ENCODE data around the gene RNF130.

Gene RNF130

GRCh38 chr5:180071531-180072255 lies at the start of gene RNF130:
RNF130 (minus strand) TSS chr5:180071759; CDS start chr5:180071702, 57 bp downstream.
- H3K9me3 ChIP-seq (ENCODE audit: insufficient read depth, low read depth, low read length), result peaks cover 9% of the 10 kb centered on the region
- peaks cover 31% of the 10 kb centered on the region for H3K4me1 ChIP-seq (ENCODE audit: insufficient read depth, low read length)
- peaks cover 45% of the 10 kb centered on the region for H3K27me3 ChIP-seq (ENCODE audit: insufficient read depth, low read length)
- no peaks in the 10 kb centered on the region for H3K36me3 ChIP-seq (ENCODE audit: insufficient read depth, low read depth, low read length)
- peak within 1 kb of the TSS; percentile 83 for H3K9ac ChIP-seq (ENCODE audit: low read depth, low read length)
- no peak within 1 kb of the TSS for H3K27ac ChIP-seq (ENCODE audit: low read length)
- H3K4me3 ChIP-seq (ENCODE audit: low read length), result peak within 1 kb of the TSS; percentile 86

- no peak overlapping the region for H3K9ac ChIP-seq (ENCODE audit: low read depth, low read length)
- no peaks in the 10 kb centered on the region for H3K4me1 ChIP-seq (ENCODE audit: insufficient read depth, low read length)
- H3K27ac ChIP-seq (ENCODE audit: low read length), result no peak overlapping the region
- H3K4me3 ChIP-seq (ENCODE audit: low read length), result no peak overlapping the region
- no peaks in the 10 kb centered on the region for H3K9me3 ChIP-seq (ENCODE audit: insufficient read depth, low read depth, low read length)
- H3K36me3 ChIP-seq (ENCODE audit: insufficient read depth, low read depth, low read length), result no peaks in the 10 kb centered on the region
- H3K27me3 ChIP-seq (ENCODE audit: insufficient read depth, low read length), result no peaks in the 10 kb centered on the region
Observed at GRCh38 chr5:180120237-180121101, 48.9 kb upstream of the RNF130 start.

- H3K36me3 ChIP-seq (ENCODE audit: insufficient read depth, low read depth, low read length), result no peaks in the 10 kb centered on the region
- H3K4me3 ChIP-seq (ENCODE audit: low read length), result no peak overlapping the region
- H3K27me3 ChIP-seq (ENCODE audit: insufficient read depth, low read length), result no peaks in the 10 kb centered on the region
- no peak overlapping the region for H3K9ac ChIP-seq (ENCODE audit: low read depth, low read length)
- H3K4me1 ChIP-seq (ENCODE audit: insufficient read depth, low read length), result no peaks in the 10 kb centered on the region
- H3K27ac ChIP-seq (ENCODE audit: low read length), result no peak overlapping the region
- H3K9me3 ChIP-seq (ENCODE audit: insufficient read depth, low read depth, low read length), result no peaks in the 10 kb centered on the region
Observed at GRCh38 chr5:180119903-180120236, 48.3 kb upstream of the RNF130 start.

GRCh38 chr5:180119031-180119902 lies 47.7 kb upstream of the RNF130 start:
- Histone ChIP-seq H3K9ac (ENCODE audit: low read depth, low read length) (no peak overlapping the region), H3K36me3 (ENCODE audit: insufficient read depth, low read depth, low read length) (no peaks in the 10 kb centered on the region), H3K4me3 (ENCODE audit: low read length) (no peak overlapping the region), H3K4me1 (ENCODE audit: insufficient read depth, low read length) (no peaks in the 10 kb centered on the region), H3K27me3 (ENCODE audit: insufficient read depth, low read length) (no peaks in the 10 kb centered on the region), H3K27ac (ENCODE audit: low read length) (no peak overlapping the region), H3K9me3 (ENCODE audit: insufficient read depth, low read depth, low read length) (no peaks in the 10 kb centered on the region)

GRCh38 chr5:180118391-180118791 lies 46.8 kb upstream of the RNF130 start:
- Histone ChIP-seq H3K9me3 (ENCODE audit: insufficient read depth, low read depth, low read length) (no peaks in the 10 kb centered on the region), H3K4me3 (ENCODE audit: low read length) (no peak overlapping the region), H3K36me3 (ENCODE audit: insufficient read depth, low read depth, low read length) (no peaks in the 10 kb centered on the region), H3K27ac (ENCODE audit: low read length) (no peak overlapping the region), H3K27me3 (ENCODE audit: insufficient read depth, low read length) (no peaks in the 10 kb centered on the region), H3K9ac (ENCODE audit: low read depth, low read length) (no peak overlapping the region), H3K4me1 (ENCODE audit: insufficient read depth, low read length) (no peaks in the 10 kb centered on the region)

- H3K27ac ChIP-seq (ENCODE audit: low read length), result no peak overlapping the region
Observed at GRCh38 chr5:180117000-180117725, 45.6 kb upstream of the RNF130 start.

GRCh38 chr5:180116077-180116999 lies 44.8 kb upstream of the RNF130 start:
- no peak overlapping the region for H3K9ac ChIP-seq (ENCODE audit: low read depth, low read length)
- no peaks in the 10 kb centered on the region for H3K27me3 ChIP-seq (ENCODE audit: insufficient read depth, low read length)
- H3K4me3 ChIP-seq (ENCODE audit: low read length), result no peak overlapping the region
- H3K9me3 ChIP-seq (ENCODE audit: insufficient read depth, low read depth, low read length), result no peaks in the 10 kb centered on the region
- no peak overlapping the region for H3K27ac ChIP-seq (ENCODE audit: low read length)
- H3K4me1 ChIP-seq (ENCODE audit: insufficient read depth, low read length), result no peaks in the 10 kb centered on the region
- H3K36me3 ChIP-seq (ENCODE audit: insufficient read depth, low read depth, low read length), result no peaks in the 10 kb centered on the region

More at GRCh38 chr5:180117000-180117725, 45.6 kb upstream of the RNF130 start:
- Histone ChIP-seq H3K36me3 (ENCODE audit: insufficient read depth, low read depth, low read length) (no peaks in the 10 kb centered on the region), H3K4me3 (ENCODE audit: low read length) (no peak overlapping the region), H3K9me3 (ENCODE audit: insufficient read depth, low read depth, low read length) (no peaks in the 10 kb centered on the region), H3K27me3 (ENCODE audit: insufficient read depth, low read length) (no peaks in the 10 kb centered on the region), H3K4me1 (ENCODE audit: insufficient read depth, low read length) (no peaks in the 10 kb centered on the region), H3K9ac (ENCODE audit: low read depth, low read length) (no peak overlapping the region)

- no peak overlapping the region for H3K27ac ChIP-seq (ENCODE audit: low read length)
- no peaks in the 10 kb centered on the region for H3K4me1 ChIP-seq (ENCODE audit: insufficient read depth, low read length)
- H3K4me3 ChIP-seq (ENCODE audit: low read length), result no peak overlapping the region
- no peaks in the 10 kb centered on the region for H3K27me3 ChIP-seq (ENCODE audit: insufficient read depth, low read length)
- no peaks in the 10 kb centered on the region for H3K36me3 ChIP-seq (ENCODE audit: insufficient read depth, low read depth, low read length)
- no peak overlapping the region for H3K9ac ChIP-seq (ENCODE audit: low read depth, low read length)
- H3K9me3 ChIP-seq (ENCODE audit: insufficient read depth, low read depth, low read length), result no peaks in the 10 kb centered on the region
Observed at GRCh38 chr5:180115326-180116076, 43.9 kb upstream of the RNF130 start.

GRCh38 chr5:180114304-180115003 lies 42.9 kb upstream of the RNF130 start:
- Histone ChIP-seq H3K27ac (ENCODE audit: low read length) (no peak overlapping the region), H3K9ac (ENCODE audit: low read depth, low read length) (no peak overlapping the region), H3K36me3 (ENCODE audit: insufficient read depth, low read depth, low read length) (no peaks in the 10 kb centered on the region), H3K9me3 (ENCODE audit: insufficient read depth, low read depth, low read length) (no peaks in the 10 kb centered on the region), H3K4me1 (ENCODE audit: insufficient read depth, low read length) (no peaks in the 10 kb centered on the region), H3K4me3 (ENCODE audit: low read length) (no peak overlapping the region), H3K27me3 (ENCODE audit: insufficient read depth, low read length) (no peaks in the 10 kb centered on the region)

All from iPS-20b (cell line).